GM12878 (cell line): Measurements from ENCODE around the gene WNT5A.

Experiments
- GABPA ChIP-seq: IDR thresholded peaks from 2 replicates; pipeline ENCODE4 v1.6.1; 2014; ENCODE audit warnings: antibody characterized with exemption, low read depth, mild to moderate bottlenecking, inconsistent platforms
- NR2F1 ChIP-seq: fragments of 450-650 bp; conservative IDR thresholded peaks from 2 replicates; pipeline ENCODE4 v1.6.1; 2017; ENCODE audit warnings: mild to moderate bottlenecking
- RAD21 ChIP-seq: IDR thresholded peaks from 2 replicates; pipeline ENCODE4 v1.6.1; 2011; ENCODE audit warnings: mild to moderate bottlenecking, low read depth, low read length, moderate library complexity; ENCODE audit not compliant: insufficient read depth
- REST ChIP-seq: IDR thresholded peaks from 2 replicates; pipeline ENCODE4 v1.6.1; 2012; ENCODE audit warnings: mild to moderate bottlenecking, low read depth, low read length
- SUZ12 ChIP-seq: fragments of 200-600 bp; sonication (generic); IDR thresholded peaks from one replicate; pipeline ENCODE4 v1.6.1; 2018; ENCODE audit warnings: antibody characterized with exemption, mild to moderate bottlenecking; ENCODE audit not compliant: unreplicated experiment
- YY1 ChIP-seq: IDR thresholded peaks from 2 replicates; pipeline ENCODE4 v1.6.1; 2011; ENCODE audit warnings: low read depth, mild to moderate bottlenecking, low read length
- TF ChIP-seq, protein P1 (sequence below), 3 experiments: IDR thresholded peaks in 2 of 3; conservative IDR thresholded peaks in 1 of 3; 2 replicates each; pipeline ENCODE4 v1.5.1; 2011; ENCODE audit warnings: low read depth in 3 of 3, low read length in 3 of 3, mild to moderate bottlenecking in 3 of 3, control low read depth in 2 of 3, moderate library complexity in 2 of 3, inconsistent platforms in 1 of 3, mixed read lengths in 1 of 3; ENCODE audit not compliant: control insufficient read depth in 2 of 3, insufficient read depth in 1 of 3; ENCODE audit errors: extremely low read depth in 1 of 3
- TF ChIP-seq, protein P2 (sequence below): IDR thresholded peaks from 2 replicates; pipeline ENCODE4 v1.6.1; 2011; ENCODE audit warnings: low read depth, mild to moderate bottlenecking, low read length, moderate library complexity, borderline replicate concordance; ENCODE audit errors: extremely low read depth

DNA sequence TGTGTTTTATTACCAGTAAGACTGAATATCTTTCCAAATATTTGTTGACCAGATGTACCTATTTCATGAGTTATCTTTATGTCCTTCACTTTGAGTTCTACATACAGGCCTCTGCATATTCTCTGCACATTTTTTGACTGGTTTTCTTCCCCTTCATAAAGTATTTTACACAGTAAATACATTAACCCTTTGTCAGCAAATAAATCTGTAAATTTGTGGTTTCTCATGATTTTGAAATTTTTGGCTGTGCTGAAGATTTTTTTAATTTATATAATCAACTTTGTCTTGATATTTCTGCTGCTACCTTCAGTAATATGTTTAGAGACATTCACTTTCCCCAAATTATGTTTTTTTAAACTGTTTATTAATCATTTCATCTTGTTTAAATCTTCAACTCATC, 50.5 kb downstream of the WNT5A start:
- TF ChIP-seq, protein P1, sequence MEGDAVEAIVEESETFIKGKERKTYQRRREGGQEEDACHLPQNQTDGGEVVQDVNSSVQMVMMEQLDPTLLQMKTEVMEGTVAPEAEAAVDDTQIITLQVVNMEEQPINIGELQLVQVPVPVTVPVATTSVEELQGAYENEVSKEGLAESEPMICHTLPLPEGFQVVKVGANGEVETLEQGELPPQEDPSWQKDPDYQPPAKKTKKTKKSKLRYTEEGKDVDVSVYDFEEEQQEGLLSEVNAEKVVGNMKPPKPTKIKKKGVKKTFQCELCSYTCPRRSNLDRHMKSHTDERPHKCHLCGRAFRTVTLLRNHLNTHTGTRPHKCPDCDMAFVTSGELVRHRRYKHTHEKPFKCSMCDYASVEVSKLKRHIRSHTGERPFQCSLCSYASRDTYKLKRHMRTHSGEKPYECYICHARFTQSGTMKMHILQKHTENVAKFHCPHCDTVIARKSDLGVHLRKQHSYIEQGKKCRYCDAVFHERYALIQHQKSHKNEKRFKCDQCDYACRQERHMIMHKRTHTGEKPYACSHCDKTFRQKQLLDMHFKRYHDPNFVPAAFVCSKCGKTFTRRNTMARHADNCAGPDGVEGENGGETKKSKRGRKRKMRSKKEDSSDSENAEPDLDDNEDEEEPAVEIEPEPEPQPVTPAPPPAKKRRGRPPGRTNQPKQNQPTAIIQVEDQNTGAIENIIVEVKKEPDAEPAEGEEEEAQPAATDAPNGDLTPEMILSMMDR (IDR thresholded peaks at IDR 0.05 in 2 of 3, conservative IDR thresholded peaks at IDR 0.05 in 1 of 3; ENCODE audit: control insufficient read depth in 2 of 3, extremely low read depth in 1 of 3, insufficient read depth in 1 of 3, low read depth in 3 of 3, low read length in 3 of 3) = no peak
- no peak for TF ChIP-seq REST
- no peak for TF ChIP-seq YY1
- no peak for TF ChIP-seq NR2F1
- no peak for TF ChIP-seq SUZ12
- TF ChIP-seq GABPA = no peak
- no peak for TF ChIP-seq RAD21
- TF ChIP-seq, protein P2, sequence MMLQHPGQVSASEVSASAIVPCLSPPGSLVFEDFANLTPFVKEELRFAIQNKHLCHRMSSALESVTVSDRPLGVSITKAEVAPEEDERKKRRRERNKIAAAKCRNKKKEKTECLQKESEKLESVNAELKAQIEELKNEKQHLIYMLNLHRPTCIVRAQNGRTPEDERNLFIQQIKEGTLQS = no peak
